ENCODE data around the gene RAB40C.
A peak's percentile ranks its signal among the peaks of the same experiment; 100 is the strongest.
"Not testable (repeated sequence)": the region's sequence is repeated elsewhere in the genome, so short reads cannot be mapped to it uniquely, and the experiment has no call there.

Gene RAB40C

DNA sequence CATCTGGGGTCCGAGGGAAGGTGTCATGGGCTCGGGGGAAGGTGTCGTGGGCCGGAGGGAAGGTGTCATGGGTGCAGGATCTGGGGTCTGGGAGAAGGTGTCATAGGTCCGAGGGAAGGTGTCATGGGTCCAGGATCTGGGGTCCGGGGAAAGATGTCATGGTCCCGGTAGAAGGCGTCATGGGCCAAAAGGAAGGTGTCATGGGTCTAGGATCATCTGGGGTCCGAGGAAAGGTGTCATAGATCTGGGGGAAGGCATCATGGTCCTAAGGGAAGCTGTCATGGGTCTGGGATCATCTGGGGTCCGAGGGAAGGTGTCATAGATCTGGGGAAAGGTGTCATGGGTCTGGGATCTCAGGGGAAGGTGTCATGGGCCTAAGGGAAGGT is 942 bp downstream of the RAB40C start:
- no peak for DNase-seq (ENCODE audit: low spot score)

GRCh38 chr16:591231-591630 is 1.4 kb downstream of the RAB40C start:
- DNase-seq (ENCODE audit: low spot score): no peak

DNA sequence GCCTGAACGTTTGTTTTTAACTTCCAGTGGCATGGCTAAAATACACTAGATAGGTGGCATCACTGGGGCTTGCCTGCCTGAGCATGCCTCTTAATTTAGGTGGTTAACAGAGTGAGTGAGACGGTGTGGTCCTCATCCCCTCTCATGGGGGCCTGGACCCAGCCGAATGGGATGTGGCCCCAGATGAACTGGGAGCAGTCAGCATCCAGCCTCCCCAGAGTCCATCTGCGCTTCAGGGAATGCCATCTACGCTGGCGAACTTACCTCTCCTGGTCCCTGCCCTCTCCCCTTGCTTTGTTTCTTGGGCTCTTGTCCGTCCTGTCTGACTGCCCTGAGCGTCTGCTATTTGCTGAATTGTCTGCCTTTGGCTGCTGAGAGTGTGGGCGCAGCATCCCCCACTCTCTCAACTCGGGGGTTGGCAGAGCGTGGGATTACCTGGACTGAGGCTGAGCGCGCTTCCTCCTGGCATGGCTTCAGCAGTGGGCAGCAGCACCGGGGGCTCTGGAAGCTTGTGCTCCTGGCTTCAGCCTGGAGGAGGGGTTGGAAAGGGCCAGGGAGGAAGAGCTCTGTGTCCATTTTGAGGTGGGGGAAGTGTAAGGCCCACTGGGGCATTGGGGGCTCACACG is 2.1 kb downstream of the RAB40C start:
- no peak for DNase-seq (ENCODE audit: low spot score)

- DNase-seq (ENCODE audit: low spot score): no peak
These were observed 2.8 kb downstream of the RAB40C start for GRCh38 chr16:592518-593306.

DNA sequence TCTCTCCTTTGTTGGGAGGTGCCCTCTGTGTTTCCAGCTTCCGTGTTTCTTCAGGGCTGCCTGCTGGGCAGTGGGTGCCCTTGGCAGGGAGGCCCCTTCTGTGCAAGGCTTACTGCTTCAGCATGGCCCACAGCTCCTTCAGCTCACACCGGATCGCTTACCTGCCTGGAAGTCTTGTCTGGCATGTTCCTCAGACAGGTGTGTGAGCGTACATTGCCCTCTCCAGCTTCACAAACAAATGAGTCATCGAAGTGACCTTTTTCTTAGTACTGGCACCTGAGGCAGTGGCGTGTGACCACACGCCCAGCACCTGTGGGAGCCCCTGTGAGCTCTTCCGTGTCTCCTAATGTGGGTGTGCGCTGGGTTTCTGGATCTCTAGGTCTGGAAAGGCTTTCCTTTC is 3.5 kb downstream of the RAB40C start:
- DNase-seq (ENCODE audit: low spot score): no peak

GRCh38 chr16:593807-594206 is 3.9 kb downstream of the RAB40C start:
- no peak for DNase-seq (ENCODE audit: low spot score)

GRCh38 chr16:595094-595528 is 5.2 kb downstream of the RAB40C start:
- DNase-seq (ENCODE audit: low spot score): no peak

GRCh38 chr16:595942-596735 is 6.3 kb downstream of the RAB40C start:
- no peak for DNase-seq (ENCODE audit: low spot score)

- no peak for DNase-seq (ENCODE audit: low spot score)
These were observed 6.8 kb downstream of the RAB40C start for GRCh38 chr16:596736-597060.

DNA sequence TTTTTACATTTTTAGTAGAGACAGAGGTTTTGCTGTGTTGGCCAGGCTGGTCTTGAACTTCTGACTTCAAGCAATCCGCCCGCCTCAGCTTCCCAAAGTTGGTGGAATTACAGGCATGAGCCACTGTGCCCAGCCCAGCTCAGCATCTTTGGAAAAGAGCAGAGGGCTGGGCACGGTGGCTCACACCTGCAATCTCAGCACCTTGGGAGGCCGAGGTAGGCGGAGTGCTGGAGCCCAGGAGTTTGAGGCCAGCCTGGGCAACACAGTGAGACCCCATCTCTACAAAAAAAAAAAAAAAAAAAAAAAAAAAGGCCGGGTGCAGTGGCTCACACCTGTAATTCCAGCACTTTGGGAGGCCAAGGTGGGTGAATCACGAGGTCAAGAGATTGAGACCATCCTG is 7.8 kb downstream of the RAB40C start:
- DNase-seq (ENCODE audit: low spot score): not testable (repeated sequence)

- no peak for DNase-seq (ENCODE audit: low spot score)
These were observed 9.2 kb downstream of the RAB40C start for GRCh38 chr16:598823-599739.

- peak; percentile 72 for DNase-seq (ENCODE audit: low spot score)
These were observed 10.9 kb downstream of the RAB40C start for GRCh38 chr16:600781-601180.

- no peak for DNase-seq (ENCODE audit: low spot score)
These were observed 14.1 kb downstream of the RAB40C start for GRCh38 chr16:603933-604332.

DNA sequence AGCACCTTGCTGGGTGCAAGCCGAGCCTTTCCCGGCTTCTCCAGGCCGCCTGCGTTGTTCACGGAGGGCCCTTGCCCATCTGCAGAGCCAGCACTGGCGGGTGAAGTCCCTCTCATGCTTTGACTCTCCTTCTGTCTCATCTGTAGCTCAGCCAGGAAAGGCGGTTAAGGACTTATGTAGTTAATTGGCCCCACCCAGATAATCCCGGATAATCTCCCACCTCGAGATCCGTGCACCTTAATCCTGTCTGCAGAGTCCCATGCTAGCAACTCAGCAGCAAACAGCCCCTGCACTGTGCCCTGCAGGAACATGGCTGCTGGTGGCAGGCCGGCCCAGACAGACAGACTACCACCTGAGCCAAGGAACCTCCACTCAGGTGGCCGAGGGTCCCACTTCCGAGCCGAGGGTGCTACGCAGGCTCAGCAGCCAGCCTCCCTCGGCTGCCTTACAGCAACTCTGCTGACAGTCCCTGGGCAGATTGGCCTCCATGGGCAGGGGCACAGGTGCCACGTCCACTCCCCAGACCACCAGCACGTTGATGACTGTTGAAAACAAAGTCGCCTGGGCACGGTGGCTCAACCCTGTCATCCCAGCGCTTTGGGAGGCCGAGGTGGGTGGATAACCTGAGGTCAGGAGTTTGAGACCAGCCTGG is 16.9 kb downstream of the RAB40C start:
- peak; percentile 82 for DNase-seq (ENCODE audit: low spot score)

- no peak for DNase-seq (ENCODE audit: low spot score)
These were observed 18.2 kb downstream of the RAB40C start for GRCh38 chr16:608019-608418.

DNA sequence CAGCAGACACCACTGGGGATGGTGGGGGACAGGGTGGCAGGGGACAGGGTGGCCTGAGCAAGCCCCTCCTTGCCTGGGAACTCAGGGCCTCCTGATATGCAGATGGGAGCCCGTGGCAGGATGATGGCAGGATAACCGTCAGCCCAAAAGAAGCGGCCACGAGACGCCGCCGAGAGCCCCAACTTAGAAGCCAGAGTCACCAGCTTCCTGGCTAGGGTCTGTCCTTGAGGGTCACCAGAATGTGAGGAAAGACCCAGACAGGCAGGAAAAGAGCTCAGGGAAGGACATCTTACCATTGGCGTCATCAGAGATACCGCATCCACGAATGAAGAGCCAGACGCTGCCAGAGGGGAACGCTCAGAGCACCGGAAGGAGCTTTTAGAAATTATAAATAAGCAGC is 19.4 kb downstream of the RAB40C start:
- no peak for DNase-seq (ENCODE audit: low spot score)

GRCh38 chr16:609984-610383 is 20.1 kb downstream of the RAB40C start:
- no peak for DNase-seq (ENCODE audit: low spot score)

- peak; percentile 90 for DNase-seq (ENCODE audit: low spot score)
These were observed 20.9 kb downstream of the RAB40C start for GRCh38 chr16:610513-611381.

GRCh38 chr16:615122-615521 is 25.3 kb downstream of the RAB40C start:
- no peak for DNase-seq (ENCODE audit: low spot score)
